ENCODE data around the gene ASIP.

The ASIP gene

GRCh38 chr20:34312544-34313217, 71.5 kb downstream of the ASIP start:
- DNase-seq = peak; percentile 70

GRCh38 chr20:34315236-34315635, 74.0 kb downstream of the ASIP start:
- no peak for DNase-seq

GRCh38 chr20:34316196-34316814, 75.1 kb downstream of the ASIP start:
- DNase-seq = peak; percentile 85

Data from NCI-H226 (cell line).